GM21786 (cell line): ENCODE results near the gene IL17RD.
A peak's percentile ranks its signal among the peaks of the same experiment; 100 is the strongest.

Source experiments
- ATAC-seq: cut with Tn5 transposase; IDR thresholded peaks from one replicate; pipeline ENCODE4 v1.9.1; 2021; ENCODE audit not compliant: unreplicated experiment

The IL17RD gene

DNA sequence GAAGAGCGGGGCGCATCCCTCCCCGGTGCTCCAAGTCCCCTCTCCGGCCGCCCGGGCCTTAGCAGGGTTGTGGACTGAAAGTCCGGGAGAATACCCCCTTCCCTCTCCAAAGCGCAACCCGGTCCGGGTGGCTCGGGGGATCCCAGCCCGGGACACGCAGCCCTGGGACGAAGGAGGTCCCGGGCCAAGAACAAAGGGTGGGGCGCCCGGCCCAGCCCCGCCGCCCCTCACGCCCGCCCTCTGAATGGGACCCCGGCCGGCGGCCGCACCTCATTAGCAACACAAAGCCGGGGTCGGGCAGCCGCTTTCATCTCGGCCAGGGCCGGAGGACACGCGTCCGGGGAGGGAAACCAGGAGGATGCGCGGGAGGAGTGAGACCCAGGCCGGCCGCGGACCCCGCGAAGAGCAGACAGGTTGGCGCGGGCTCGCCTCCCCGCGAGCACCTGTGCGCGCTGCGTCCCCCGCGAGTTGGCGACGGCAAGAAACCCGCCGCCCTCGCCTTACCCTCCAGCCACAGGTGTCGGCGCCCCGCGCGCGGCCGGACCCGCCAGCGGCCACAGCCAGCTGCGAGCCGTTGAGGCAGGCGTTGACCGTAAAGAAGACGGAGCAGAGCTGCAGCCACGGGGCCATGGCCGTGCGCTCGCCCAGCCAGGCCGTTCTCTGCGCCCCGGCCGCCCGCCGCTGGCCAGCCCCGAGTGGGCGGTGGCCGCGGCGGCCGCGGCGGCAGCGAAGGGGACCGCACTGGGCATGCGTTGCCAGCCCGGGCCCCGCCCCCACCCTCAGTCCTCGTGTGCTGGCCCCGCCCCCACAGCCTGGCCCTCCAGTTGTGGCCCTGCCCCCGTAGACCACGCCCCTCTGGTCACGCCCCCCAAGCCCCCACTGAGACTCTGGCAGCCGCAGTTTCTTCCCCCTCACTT, at the start of gene IL17RD:
TSS of gene IL17RD (minus strand) at position 697 of the 917 bp plus-strand sequence. CDS start at position 630, 67 bp downstream.
- no peak for ATAC-seq

DNA sequence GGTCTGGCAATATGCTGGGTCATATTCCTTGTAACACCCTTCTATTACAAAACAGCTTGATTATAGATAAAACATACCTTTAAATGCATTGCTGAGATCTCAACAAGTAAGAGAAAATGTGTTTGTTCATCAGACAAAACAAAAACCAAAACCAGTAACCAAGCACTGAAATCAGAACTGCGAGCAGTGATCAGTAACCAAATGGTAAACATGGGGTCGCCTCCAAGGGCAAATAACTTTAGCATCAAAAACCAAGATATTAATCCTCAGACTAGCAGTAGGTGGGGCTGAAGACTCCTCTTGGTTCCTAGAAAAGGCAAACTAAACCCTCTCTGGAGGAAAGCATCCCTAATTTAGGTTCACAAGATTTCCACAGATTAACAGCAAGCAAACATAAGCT, 41.3 kb upstream of the IL17RD start:
- ATAC-seq: no peak

DNA sequence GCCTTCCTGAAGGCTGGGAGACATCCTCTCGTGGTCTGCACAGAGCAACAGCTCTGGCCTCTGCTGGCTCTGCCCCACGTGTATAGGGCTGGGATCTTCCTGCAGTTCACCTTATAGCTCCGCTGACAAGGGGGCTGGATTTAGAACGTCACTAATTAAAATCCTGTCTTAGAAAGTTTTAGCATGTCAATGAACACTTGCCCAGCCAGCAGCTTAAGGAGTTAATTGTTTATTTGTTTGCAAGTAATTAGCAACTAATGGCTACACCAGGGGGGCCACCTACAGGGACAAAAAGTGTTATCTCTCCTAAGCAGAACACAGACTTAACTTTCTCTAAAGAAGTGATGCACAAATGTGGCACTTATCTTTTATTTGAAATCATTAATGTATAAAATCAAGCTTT, 34.7 kb upstream of the IL17RD start, which contains the start of gene HESX1:
TSS of gene HESX1 (minus strand) at position 84 of the 403 bp plus-strand sequence. CDS start at position 24, 60 bp downstream.
- ATAC-seq: no peak

GRCh38 chr3:57194641-57195040, 29.5 kb upstream of the IL17RD start:
- ATAC-seq: no peak

GRCh38 chr3:57192028-57192427, 26.9 kb upstream of the IL17RD start:
- ATAC-seq: no peak

GRCh38 chr3:57184526-57184925, 19.4 kb upstream of the IL17RD start:
- ATAC-seq: no peak

DNA sequence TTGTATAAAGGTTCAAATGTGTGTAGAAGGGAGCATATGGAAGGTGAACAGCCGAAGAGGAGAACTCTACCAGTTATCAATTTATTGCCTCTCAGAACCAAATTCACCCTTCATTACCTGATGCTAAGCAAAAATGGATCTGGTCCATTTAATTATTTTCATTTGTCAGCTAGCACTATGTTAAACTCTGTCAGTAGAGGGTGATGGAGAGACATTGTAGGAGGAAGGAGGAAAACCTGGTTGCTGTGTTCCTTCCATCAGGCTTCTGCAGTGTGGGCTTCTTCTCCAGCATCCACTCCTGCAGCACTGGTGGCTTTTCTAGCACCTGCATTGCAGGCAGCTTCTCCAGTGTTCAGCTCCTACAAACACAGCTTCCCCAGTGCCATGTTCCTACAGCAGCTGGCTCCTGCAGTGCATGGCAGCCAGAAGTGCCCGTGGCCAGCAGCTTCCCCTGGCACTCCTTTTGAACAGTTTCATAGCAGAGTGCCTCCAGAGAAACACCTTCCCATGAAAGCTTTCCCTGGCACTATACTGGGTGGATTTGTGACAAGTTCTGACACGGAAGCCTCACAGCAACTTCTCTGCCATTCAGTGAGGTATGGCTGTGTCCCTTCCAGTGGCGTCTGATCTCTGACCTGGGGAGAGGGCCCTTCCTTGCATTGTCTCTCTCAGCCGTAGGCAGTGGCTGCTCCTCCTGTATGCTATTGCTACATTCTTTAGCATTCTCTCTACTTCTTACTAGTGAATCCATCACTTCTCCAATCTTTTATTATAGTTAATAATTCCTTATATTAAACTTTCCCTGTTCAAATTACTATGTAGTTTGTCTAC, 14.6 kb upstream of the IL17RD start:
- ATAC-seq: no peak

GRCh38 chr3:57176045-57176444, 10.9 kb upstream of the IL17RD start:
- no peak for ATAC-seq

DNA sequence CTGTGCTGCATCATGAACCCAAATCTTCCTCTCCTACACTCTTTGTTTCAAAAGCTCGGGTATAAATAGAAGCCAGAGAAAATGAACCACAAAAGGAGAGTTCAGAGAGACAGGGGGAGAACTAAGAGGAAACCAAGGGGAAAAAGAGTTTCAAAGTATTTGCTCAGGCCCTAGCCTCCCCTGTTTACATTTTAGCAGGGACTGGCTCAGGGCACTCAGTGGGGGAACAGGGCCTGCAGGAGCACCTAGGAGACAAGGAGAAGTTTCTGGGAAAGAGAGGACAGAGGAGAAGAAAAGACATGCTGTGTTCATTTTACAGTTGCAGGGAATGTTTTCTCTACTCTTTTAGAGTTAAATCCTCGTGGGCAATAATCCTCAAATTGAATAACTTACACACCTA, 8.5 kb upstream of the IL17RD start:
- ATAC-seq: no peak

GRCh38 chr3:57170946-57171345, 5.8 kb upstream of the IL17RD start:
- ATAC-seq: no peak

DNA sequence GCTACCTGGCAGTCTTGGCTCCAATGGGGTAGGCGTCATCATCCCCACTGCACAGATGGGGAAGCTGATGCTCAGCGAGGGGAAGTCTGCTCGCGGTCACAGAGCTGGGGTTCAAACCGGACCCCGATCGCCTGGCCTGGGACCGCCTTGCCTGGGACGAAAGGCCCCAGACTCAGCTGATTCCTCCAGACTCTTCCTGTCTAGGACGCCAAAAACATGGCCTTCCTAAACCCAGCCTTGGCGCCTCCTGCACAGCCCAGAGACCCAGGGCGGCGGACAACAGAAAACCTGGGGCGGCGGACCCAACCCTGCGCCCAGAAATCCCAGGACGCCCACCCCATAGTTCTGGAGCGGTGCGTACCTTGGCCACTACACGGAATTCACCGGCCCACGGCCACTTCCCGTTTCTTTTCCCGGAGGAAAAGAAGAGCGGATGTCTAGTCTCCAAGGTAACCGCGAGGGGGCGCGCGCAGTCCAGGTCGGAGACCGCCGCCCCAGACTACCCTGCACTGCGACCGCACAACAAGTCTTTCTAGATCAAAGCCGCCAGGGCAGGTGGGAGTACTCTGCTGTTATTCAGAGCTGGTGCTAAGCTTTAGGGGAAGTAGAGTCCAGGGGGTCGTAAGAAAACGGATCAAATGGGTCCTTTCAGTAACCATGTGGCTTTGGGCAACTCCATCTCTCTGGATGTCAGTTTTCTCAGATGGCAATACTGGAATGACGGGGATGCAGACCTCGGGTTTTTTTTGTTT, 4.9 kb upstream of the IL17RD start:
- ATAC-seq: peak; percentile 63

- no peak for ATAC-seq
These were observed 4.0 kb upstream of the IL17RD start for GRCh38 chr3:57169108-57169507.

DNA sequence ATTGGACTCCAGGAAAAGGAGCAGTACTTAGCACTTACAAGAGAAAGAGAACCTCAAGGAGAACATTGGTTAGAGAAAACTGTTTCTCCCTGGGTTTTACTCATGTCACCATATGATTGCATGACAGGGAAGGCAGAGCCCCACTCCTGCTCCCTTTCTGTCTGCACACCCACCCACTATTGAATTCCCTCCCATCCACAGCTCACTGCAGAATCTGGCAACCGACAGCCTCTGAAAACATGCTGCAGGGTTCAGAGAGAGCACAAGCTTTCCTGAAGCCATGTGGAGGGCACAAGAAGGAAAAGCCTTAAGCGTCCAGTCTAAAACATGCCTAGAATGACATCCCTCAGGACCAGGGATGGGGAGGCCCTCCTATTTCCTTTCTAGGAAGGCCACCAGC, 3.0 kb upstream of the IL17RD start:
- no peak for ATAC-seq

GRCh38 chr3:57166660-57167059, 1.5 kb upstream of the IL17RD start:
- ATAC-seq: no peak

- ATAC-seq: no peak
These were observed 488 bp upstream of the IL17RD start for GRCh38 chr3:57165641-57166040.

- no peak for ATAC-seq
These were observed 916 bp downstream of the IL17RD start for GRCh38 chr3:57164217-57164656.

DNA sequence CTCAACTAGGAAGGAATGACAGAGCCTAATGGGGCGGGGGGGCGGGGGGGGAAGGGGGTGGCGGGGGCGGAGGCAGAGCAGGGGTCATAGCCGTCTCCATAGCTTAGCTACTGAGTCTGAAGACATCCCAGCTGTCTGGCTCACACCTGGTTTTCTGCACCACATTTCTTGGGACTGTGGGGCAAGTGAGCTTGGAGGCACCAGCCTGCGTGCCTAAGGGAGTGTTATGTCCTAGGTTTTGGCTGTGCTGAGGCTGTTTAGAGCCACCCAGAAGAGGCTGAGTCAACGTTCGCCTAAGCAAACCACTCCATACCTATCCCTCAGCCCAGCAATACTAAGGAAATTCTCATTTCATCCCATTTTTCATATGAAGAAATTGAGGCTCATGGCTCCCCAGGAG, 1.4 kb downstream of the IL17RD start:
- ATAC-seq: no peak

DNA sequence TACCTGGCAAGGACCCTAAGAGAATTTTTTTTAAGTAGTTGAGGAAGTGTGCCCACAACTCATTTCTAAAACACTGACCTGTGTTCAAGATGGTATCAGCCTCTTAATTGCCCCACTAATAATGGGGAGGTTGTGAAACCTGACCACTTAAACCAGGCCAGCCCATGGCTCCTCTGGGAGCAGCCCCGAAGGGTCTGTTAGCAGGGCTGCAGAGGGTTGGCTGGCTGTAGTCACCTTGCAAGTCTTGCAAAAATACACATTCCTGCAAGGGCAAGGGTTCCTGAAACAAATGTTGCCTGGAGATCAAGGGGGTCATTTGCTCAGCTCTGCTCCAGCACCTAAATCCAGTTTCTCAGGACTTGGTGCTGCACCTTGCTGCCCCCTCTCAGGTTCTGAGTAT, 3.2 kb downstream of the IL17RD start:
- ATAC-seq: no peak

DNA sequence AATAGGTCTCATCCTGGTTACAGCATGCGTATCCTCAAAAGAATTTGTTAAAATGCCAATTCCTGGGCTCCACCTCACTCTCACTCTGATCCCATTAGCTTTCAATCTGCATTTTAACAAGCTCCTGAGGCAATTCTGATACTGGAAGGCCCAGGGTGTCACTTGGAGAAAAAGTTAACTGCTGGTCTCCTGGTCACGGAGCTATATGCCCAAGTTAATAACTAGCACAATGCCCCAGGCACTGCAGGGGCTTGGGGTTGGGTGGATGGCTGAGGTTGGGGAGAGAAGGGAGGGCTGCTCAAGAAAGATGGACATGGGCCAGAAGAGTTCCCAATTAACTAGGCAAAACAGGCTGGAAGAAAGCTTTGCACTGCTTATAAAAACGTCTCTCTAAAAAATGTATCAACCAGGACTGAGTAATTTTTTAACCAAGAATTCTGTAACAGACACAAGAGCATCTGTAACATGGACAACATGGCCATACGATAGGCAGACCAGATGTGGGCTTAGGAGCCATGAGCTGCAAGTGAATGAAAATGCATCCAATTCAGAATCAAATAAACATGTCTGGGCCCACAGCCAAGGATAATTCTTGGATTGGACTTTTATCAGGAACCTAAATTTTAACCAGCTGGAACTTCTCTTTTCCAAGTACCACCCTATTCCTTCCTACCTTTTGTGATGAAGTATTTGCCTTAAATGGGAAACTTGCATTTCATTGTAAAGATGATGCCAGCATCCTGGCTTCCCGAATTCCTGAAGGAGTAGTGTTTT, 4.2 kb downstream of the IL17RD start:
- ATAC-seq: no peak

DNA sequence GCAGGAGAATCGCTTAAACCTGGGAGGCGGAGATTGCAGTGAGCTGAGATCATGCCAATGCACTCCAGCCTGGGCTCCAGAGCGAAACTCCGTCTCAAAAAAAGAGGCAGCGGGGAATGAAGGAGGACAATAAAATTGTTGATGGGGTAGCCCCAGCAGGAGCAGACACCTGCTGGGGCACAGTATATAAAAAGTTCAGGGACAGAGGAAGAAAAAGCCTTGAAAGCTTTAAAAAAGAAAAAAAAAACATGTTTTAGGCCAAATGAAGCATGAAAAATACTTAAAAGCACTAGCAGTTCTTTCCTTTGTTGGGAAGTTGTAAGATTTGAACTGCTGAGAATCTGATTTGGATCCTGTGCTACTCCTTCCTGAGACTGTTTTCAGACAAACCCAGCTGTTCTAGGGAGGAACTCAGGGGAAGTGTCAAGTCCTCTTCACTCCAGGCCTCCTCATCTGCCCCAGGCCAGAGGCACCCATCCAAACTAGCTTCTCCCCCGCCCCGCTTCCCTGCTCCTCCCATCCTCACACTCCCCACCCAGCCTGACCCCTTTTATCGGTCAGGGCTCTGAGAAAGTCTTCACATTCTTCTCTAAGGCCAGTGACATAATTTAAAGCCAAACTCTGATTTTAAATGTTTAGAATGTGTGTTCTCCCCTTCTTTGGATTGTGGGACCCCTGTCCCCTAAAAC, 4.9 kb downstream of the IL17RD start:
- no peak for ATAC-seq
